H1 (cell line): ENCODE measurements around the gene PI4K2A. TPM values are rescaled to one million over a fixed set of nuclear protein-coding genes. Genes with fewer than 3 reads are reported as not detected.

Source experiments
- CTCF ChIA-PET: fragments of 300-600 bp; sonication (Branson Sonifier 250); formaldehyde crosslinking; loops from one replicate; lab custom pipeline; 2021; ENCODE audit not compliant: partially characterized antibody; lab: Charles Lee
- POLR2A ChIA-PET: fragments of 300-600 bp; sonication (Branson Sonifier 250); formaldehyde crosslinking; loops from one replicate; lab custom pipeline; 2021; ENCODE audit warnings: inconsistent platforms; ENCODE audit not compliant: partially characterized antibody; lab: Charles Lee
- DNase-seq, 2 experiments: peaks; one replicate each; pipeline versions ENCODE4 v3.0.0 to v3.0.0-alpha.2; 2010 to 2022; ENCODE audit warnings: low spot score in 2 of 2, low read depth in 1 of 2, mixed read lengths in 1 of 2
- FAIRE-seq: peaks from 2 replicates; lab custom pipeline; 2011; peaks lifted over from hg19 to GRCh38; lab: Jason Lieb, UNC
- H2AFZ ChIP-seq: 2 replicates; pipeline ENCODE4 v1.8.1; 2012; ENCODE audit warnings: low read length, inconsistent platforms
- H2AK5ac ChIP-seq: 2 replicates; pipeline ENCODE4 v1.6.1; 2013; ENCODE audit warnings: low read depth, low read length
- H2BK120ac ChIP-seq: replicated peaks from 2 replicates; pipeline ENCODE3; 2013; ENCODE audit warnings: low read depth, low read length, inconsistent platforms
- H2BK12ac ChIP-seq: 2 replicates; pipeline ENCODE4 v1.6.1; 2013; ENCODE audit warnings: low read depth, low read length
- H2BK15ac ChIP-seq: 2 replicates; pipeline ENCODE4 v1.6.1; 2013; ENCODE audit warnings: low read length
- H2BK20ac ChIP-seq: 2 replicates; pipeline ENCODE4 v1.6.1; 2013; ENCODE audit warnings: low read length
- H2BK5ac ChIP-seq: 2 replicates; pipeline ENCODE4 v1.6.1; 2013; ENCODE audit warnings: low read depth, low read length
- H3K14ac ChIP-seq: 2 replicates; pipeline ENCODE4 v1.6.1; 2013; ENCODE audit warnings: inconsistent platforms; ENCODE audit not compliant: insufficient read length
- H3K18ac ChIP-seq: 2 replicates; pipeline ENCODE4 v1.6.1; 2013; ENCODE audit warnings: low read length; ENCODE audit errors: extremely low read depth
- H3K23ac ChIP-seq: 2 replicates; pipeline ENCODE4 v1.6.1; 2013; ENCODE audit warnings: inconsistent platforms; ENCODE audit not compliant: insufficient read length
- H3K23me2 ChIP-seq: 2 replicates; pipeline ENCODE4 v1.6.1; 2013; ENCODE audit warnings: low read depth, low read length
- H3K27ac ChIP-seq: 2 replicates; pipeline ENCODE4 v1.6.1; 2011; ENCODE audit warnings: low read depth, low read length, inconsistent platforms
- H3K27me3 ChIP-seq, 4 experiments: replicated peaks in 1 of 4; 1 replicate in 1 of 4; 2 replicates in 3 of 4; pipeline versions ENCODE4 v1.6.1 to v1.8.1; 2011 to 2013; ENCODE audit warnings: low read length in 3 of 4, mild to moderate bottlenecking in 3 of 4, inconsistent platforms in 2 of 4, mixed read lengths in 2 of 4, moderate library complexity in 1 of 4; ENCODE audit not compliant: control insufficient read depth in 3 of 4, insufficient read depth in 3 of 4; ENCODE audit errors: extremely low read depth in 1 of 4
- H3K36me3 ChIP-seq, 4 experiments: 2 replicates each; pipeline versions ENCODE4 v1.6.1 to v1.8.1; 2011 to 2013; ENCODE audit warnings: mild to moderate bottlenecking in 4 of 4, low read length in 3 of 4, moderate library complexity in 2 of 4, control low read depth in 1 of 4, inconsistent platforms in 1 of 4; ENCODE audit not compliant: insufficient read depth in 4 of 4, control insufficient read depth in 2 of 4
- H3K4ac ChIP-seq: replicated peaks from 2 replicates; pipeline ENCODE3; 2013; ENCODE audit warnings: low read length, low read depth, mixed read lengths, inconsistent platforms; ENCODE audit not compliant: insufficient read length
- H3K4me1 ChIP-seq, 4 experiments: replicated peaks in 1 of 4; 1 replicate in 1 of 4; 2 replicates in 3 of 4; pipeline versions ENCODE4 v1.6.1 to v1.8.1; 2011 to 2013; ENCODE audit warnings: low read length in 3 of 4, inconsistent platforms in 2 of 4, mixed read lengths in 1 of 4; ENCODE audit not compliant: insufficient read depth in 4 of 4, control insufficient read depth in 3 of 4
- H3K4me2 ChIP-seq, 2 experiments: 2 replicates each; pipeline versions ENCODE4 v1.6.1 to v1.8.1; 2011 to 2013; ENCODE audit warnings: low read depth in 2 of 2, low read length in 2 of 2, control low read depth in 1 of 2, inconsistent platforms in 1 of 2, mild to moderate bottlenecking in 1 of 2; ENCODE audit not compliant: insufficient read depth in 1 of 2
- H3K4me3 ChIP-seq, 4 experiments: fragments of 200-600, 300-600 bp in 1 of 4; sonication (generic), shearing (Covaris generic), sonication (Bioruptor Twin) in 1 of 4; 2 replicates each; pipeline versions ENCODE4 v1.5.1 to v1.8.1; 2011 to 2016; ENCODE audit warnings: low read length in 4 of 4, low read depth in 3 of 4, control low read depth in 2 of 4, inconsistent platforms in 2 of 4, mild to moderate bottlenecking in 2 of 4, mixed read lengths in 1 of 4, moderate library complexity in 1 of 4; ENCODE audit not compliant: insufficient read depth in 2 of 4; ENCODE audit errors: extremely low read depth in 1 of 4
- H3K56ac ChIP-seq: replicated peaks from 2 replicates; pipeline ENCODE3; 2013; ENCODE audit warnings: low read depth, mild to moderate bottlenecking, mixed read lengths, low read length, inconsistent platforms; ENCODE audit not compliant: insufficient read length
- H3K79me1 ChIP-seq: 2 replicates; pipeline ENCODE4 v1.6.1; 2013; ENCODE audit warnings: low read depth, low read length, control low read depth
- H3K79me2 ChIP-seq, 2 experiments: 2 replicates each; pipeline versions ENCODE4 v1.6.1 to v1.8.1; 2012 to 2013; ENCODE audit warnings: low read length in 2 of 2, mild to moderate bottlenecking in 2 of 2, inconsistent platforms in 1 of 2; ENCODE audit not compliant: insufficient read depth in 2 of 2, control insufficient read depth in 1 of 2
- H3K9ac ChIP-seq, 4 experiments: replicated peaks in 1 of 4; 1 replicate in 1 of 4; 2 replicates in 3 of 4; pipeline versions ENCODE4 v1.6.1 to v1.8.1; 2011 to 2013; ENCODE audit warnings: low read depth in 3 of 4, low read length in 3 of 4, control low read depth in 2 of 4, mild to moderate bottlenecking in 2 of 4, moderate library complexity in 2 of 4, inconsistent platforms in 1 of 4; ENCODE audit errors: extremely low read depth in 1 of 4
- H3K9me3 ChIP-seq, 2 experiments: 2 replicates each; pipeline versions ENCODE4 v1.6.1 to v1.8.1; 2012 to 2013; ENCODE audit warnings: mild to moderate bottlenecking in 2 of 2, moderate library complexity in 2 of 2, control low read depth in 1 of 2, inconsistent platforms in 1 of 2, low read depth in 1 of 2, low read length in 1 of 2, mixed read lengths in 1 of 2; ENCODE audit not compliant: insufficient read depth in 2 of 2
- H4K20me1 ChIP-seq, 2 experiments: replicated peaks in 1 of 2; 2 replicates each; pipeline versions ENCODE3 to v1.8.1; 2011 to 2013; ENCODE audit warnings: inconsistent platforms in 2 of 2, low read length in 2 of 2, mild to moderate bottlenecking in 1 of 2; ENCODE audit not compliant: insufficient read depth in 2 of 2, control insufficient read depth in 1 of 2
- H4K5ac ChIP-seq: 2 replicates; pipeline ENCODE4 v1.6.1; 2013; ENCODE audit warnings: low read length, low read depth, mixed read lengths, inconsistent platforms; ENCODE audit not compliant: insufficient read length
- H4K8ac ChIP-seq: 2 replicates; pipeline ENCODE4 v1.8.0; 2013; ENCODE audit warnings: mild to moderate bottlenecking, moderate library complexity, low read length, inconsistent platforms; ENCODE audit not compliant: insufficient read depth; ENCODE audit errors: extremely low read depth
- H4K91ac ChIP-seq: replicated peaks from 2 replicates; pipeline ENCODE3; 2013; ENCODE audit warnings: low read length, mixed read lengths, inconsistent platforms; ENCODE audit not compliant: insufficient read length
- BCL11A ChIP-seq, 2 experiments: IDR thresholded peaks; one replicate each; pipeline ENCODE4 v1.6.1; 2011; ENCODE audit warnings: low read depth in 2 of 2, low read length in 2 of 2, mild to moderate bottlenecking in 2 of 2
- RBBP5 ChIP-seq: IDR thresholded peaks from 2 replicates; pipeline ENCODE4 v1.7.1; 2012; ENCODE audit warnings: low read depth, mild to moderate bottlenecking, inconsistent platforms, low read length, moderate library complexity, borderline replicate concordance
- SAP30 ChIP-seq: fragments of 300-600 bp; sonication (generic); IDR thresholded peaks from 2 replicates; pipeline ENCODE4 v1.7.1; 2012; ENCODE audit warnings: low read length, moderate library complexity, mild to moderate bottlenecking, inconsistent platforms; ENCODE audit not compliant: insufficient read depth, insufficient replicate concordance
- SUZ12 ChIP-seq: fragments of 200-600 bp; sonication (generic); IDR thresholded peaks from 2 replicates; pipeline ENCODE4 v1.6.1; 2012; ENCODE audit warnings: mild to moderate bottlenecking, inconsistent platforms, low read length, moderate library complexity, mixed read lengths
- TAF7 ChIP-seq: optimal IDR thresholded peaks from 2 replicates; pipeline ENCODE3; 2011; ENCODE audit warnings: low read depth, mild to moderate bottlenecking, inconsistent platforms, low read length, moderate library complexity, borderline replicate concordance
- TEAD4 ChIP-seq: IDR thresholded peaks from 2 replicates; pipeline ENCODE4 v1.6.1; 2012; ENCODE audit warnings: low read depth, low read length, inconsistent platforms, mixed read lengths
- USF2 ChIP-seq: IDR thresholded peaks from 2 replicates; pipeline ENCODE4 v1.6.1; 2011; ENCODE audit warnings: low read length, improper control_type of control experiment
- ZNF274 ChIP-seq: IDR thresholded peaks from 2 replicates; pipeline ENCODE4 v1.7.0; 2012; ENCODE audit warnings: low read length, borderline replicate concordance; ENCODE audit errors: extremely low read depth
- WGBS, 2 experiments: shearing (Covaris generic) in 1 of 2; methylation state at CpG; one replicate each; pipeline versions ENCODE4 v1.1.6 to v1.1.7; 2013 to 2015; ENCODE audit warnings: low lambda C conversion rate in 2 of 2, mixed read lengths in 2 of 2, inconsistent platforms in 1 of 2, low coverage in 1 of 2, missing lambda C conversion rate in 1 of 2; ENCODE audit not compliant: insufficient replicate concordance in 2 of 2, insufficient coverage in 1 of 2, insufficient read length in 1 of 2; ENCODE audit errors: extremely low coverage in 1 of 2, missing lambda C conversion rate in 1 of 2; 5-methylcytosine and 5-hydroxymethylcytosine counted together
- polyA plus RNA-seq, 7 experiments: library from polyadenylated mRNA; depleted of rRNA in 3 of 7; stranded (reverse) in 5 of 7; unstranded in 2 of 7; fragments of >200 nt in 5 of 7; fragments of 200-250 nt in 2 of 7; gene quantifications; 1 replicate in 5 of 7; 2 replicates in 1 of 7; 4 replicates in 1 of 7; pipeline versions ENCODE4 v1.2.1 to v1.2.3, GENCODE V29; 2011 to 2013; ENCODE audit warnings: missing spikeins in 2 of 7, mixed read lengths in 2 of 7
- total RNA-seq: library from RNA; stranded (reverse); fragmentation: NEBNext Ultra II Directional; extraction: Animal tissue kit (Norgen Biotek cat#: 25700); gene quantifications from 2 replicates; pipeline ENCODE4 v1.2.1, GENCODE V29; 2021

PI4K2A gene
- total and polyA plus RNA-seq, 2 of the 8 experiments (the other 6 are each of a cell fraction or from before 2014, with no cell fraction given), result 20.7 to 21.9 TPM

- Histone ChIP-seq H3K4me2 (no peak overlapping the region), H3K79me2 (no peaks in the 10 kb centered on the region), H2BK120ac (no peak overlapping the region), H3K4me1 (no peaks in the 10 kb centered on the region), H4K20me1 (peaks cover 0 to 4% of the 10 kb centered on the region in 2 experiments), H3K27me3 (no peaks in the 10 kb centered on the region)
- 94% methylated on average over 1 of the region's 4 CpGs; no CpG with 5 or more reads in 1 of the 2 experiments for WGBS, 2 experiments
- TF ChIP-seq TEAD4, result no peak
- TF ChIP-seq BCL11A (IDR thresholded peaks at IDR 0.05; ENCODE audit: low read depth in 2 of 2, low read length in 2 of 2), result no peak
- TF ChIP-seq ZNF274, result no peak
- no peak for TF ChIP-seq SAP30
- no peak for TF ChIP-seq SUZ12
- TF ChIP-seq RBBP5, result no peak
- no peak for TF ChIP-seq TAF7
- no peak for TF ChIP-seq USF2
- TF ChIP-seq, all 59 proteins: peak for 0
- Histone ChIP-seq H4K91ac (no peak overlapping the region), H2AFZ (no peak overlapping the region), H2AK5ac (no peak overlapping the region), H3K56ac (no peak overlapping the region), H3K79me1 (no peaks in the 10 kb centered on the region), H3K9me3 (no peaks in the 10 kb centered on the region), H4K8ac (no peak overlapping the region), H3K23me2 (no peaks in the 10 kb centered on the region), H3K27ac (no peak overlapping the region), H3K23ac (no peak overlapping the region), H2BK15ac (no peak overlapping the region), H3K4me3 (no peak overlapping the region), H2BK20ac (no peak overlapping the region), H3K9ac (no peak overlapping the region), H3K14ac (no peak overlapping the region), H3K36me3 (peaks cover 0 to 3% (median 2%) of the 10 kb centered on the region in 4 experiments; a peak in 1 of 8 replicates), H3K18ac (no peak overlapping the region), H4K5ac (no peak overlapping the region), H2BK12ac (no peak overlapping the region), H2BK5ac (no peak overlapping the region), H3K4ac (no peak overlapping the region)
- ChIA-PET POLR2A (interaction anchor here (1.6 kb wide), 1 partner anchor 9 kb away, joined by 5 read pairs; no protein-coding TSS in a partner anchor), CTCF (interaction anchor here (0.6 to 12.2 kb wide), 3 partner anchors 31 to 1610 kb away, joined by 3 to 152 read pairs (median 3); partner anchors contain the start of gene ANKRD2)
- no peak for FAIRE-seq
- DNase-seq, result no peak
Observed at GRCh38 chr10:97618285-97618684, 22.2 kb upstream of the PI4K2A start.
